ENCODE results near the gene ANKRD27. TPM values are rescaled to one million over a fixed set of nuclear protein-coding genes. Genes with fewer than 3 reads are reported as not detected.
A peak's percentile ranks its signal among the peaks of the same experiment; 100 is the strongest.
"Not testable (repeated sequence)": the region's sequence is repeated elsewhere in the genome, so short reads cannot be mapped to it uniquely, and the experiment has no call there.

The ANKRD27 gene
- total RNA-seq, 2 donors from 2014 or later = 31.7 to 40.0 TPM

- Mint-ChIP-seq H3K4me3 (peak overlapping the region; percentile 87), H3K36me3 (ENCODE audit: low read depth) (peaks cover 64% of the 10 kb centered on the region), H3K4me1 (peaks cover 44% of the 10 kb centered on the region)
- not testable (repeated sequence) for H3K27ac Mint-ChIP-seq; H3K27me3 Mint-ChIP-seq; ATAC-seq (replicated peaks); H3K9me3 Mint-ChIP-seq
These were observed 19.9 kb upstream of the ANKRD27 start for GRCh38 chr19:32694851-32695250.

- not testable (repeated sequence) for H3K27me3 Mint-ChIP-seq; H3K9me3 Mint-ChIP-seq; ATAC-seq (replicated peaks)
- Mint-ChIP-seq H3K27ac (peak overlapping the region; percentile 97), H3K4me1 (peaks cover 44% of the 10 kb centered on the region), H3K4me3 (peak overlapping the region; percentile 87), H3K36me3 (ENCODE audit: low read depth) (peaks cover 58% of the 10 kb centered on the region)
These were observed 19.3 kb upstream of the ANKRD27 start for GRCh38 chr19:32694316-32694715.

- peaks cover 49% of the 10 kb centered on the region for H3K36me3 Mint-ChIP-seq (ENCODE audit: low read depth)
These were observed 18.4 kb upstream of the ANKRD27 start for GRCh38 chr19:32693151-32694108.

GRCh38 chr19:32692727-32693061 lies 17.7 kb upstream of the ANKRD27 start:
- ATAC-seq (replicated peaks) = no peak
- Mint-ChIP-seq H3K27me3 (no peaks in the 10 kb centered on the region), H3K36me3 (ENCODE audit: low read depth) (peaks cover 42% of the 10 kb centered on the region), H3K4me3 (peak overlapping the region; percentile 87), H3K9me3 (peaks cover 6% of the 10 kb centered on the region), H3K4me1 (peaks cover 44% of the 10 kb centered on the region), H3K27ac (peak overlapping the region; percentile 97)

More at GRCh38 chr19:32693151-32694108, 18.4 kb upstream of the ANKRD27 start:
- H3K4me3 Mint-ChIP-seq = peak overlapping the region; percentile 87
- not testable (repeated sequence) for ATAC-seq (replicated peaks); H3K27me3 Mint-ChIP-seq; H3K9me3 Mint-ChIP-seq
- H3K27ac Mint-ChIP-seq = peak overlapping the region; percentile 97
- peaks cover 44% of the 10 kb centered on the region for H3K4me1 Mint-ChIP-seq

GRCh38 chr19:32691952-32692726 lies 17.2 kb upstream of the ANKRD27 start:
- Mint-ChIP-seq H3K27ac (peak overlapping the region; percentile 97), H3K27me3 (no peaks in the 10 kb centered on the region), H3K9me3 (peaks cover 6% of the 10 kb centered on the region), H3K4me1 (peaks cover 39% of the 10 kb centered on the region), H3K36me3 (ENCODE audit: low read depth) (peaks cover 36% of the 10 kb centered on the region), H3K4me3 (peak overlapping the region; percentile 87)
- ATAC-seq (replicated peaks) = peak; percentile 75

GRCh38 chr19:32691291-32691951 lies 16.4 kb upstream of the ANKRD27 start, which contains the start of gene NUDT19:
Gene NUDT19 (plus strand): TSS chr19:32691821. CDS start chr19:32691961, 140 bp downstream.
- peaks cover 36% of the 10 kb centered on the region for H3K36me3 Mint-ChIP-seq (ENCODE audit: low read depth)
- H3K27me3 Mint-ChIP-seq = no peaks in the 10 kb centered on the region
- H3K4me1 Mint-ChIP-seq = peaks cover 39% of the 10 kb centered on the region
- peaks cover 6% of the 10 kb centered on the region for H3K9me3 Mint-ChIP-seq
- H3K4me3 Mint-ChIP-seq = peak within 1 kb of the TSS; percentile 87
- H3K27ac Mint-ChIP-seq = peak within 1 kb of the TSS; percentile 97
- ATAC-seq (replicated peaks) = peak; percentile 85

GRCh38 chr19:32688311-32688710 lies 13.3 kb upstream of the ANKRD27 start:
- peaks cover 5% of the 10 kb centered on the region for H3K9me3 Mint-ChIP-seq
- ATAC-seq (replicated peaks) = no peak
- no peak overlapping the region for H3K27ac Mint-ChIP-seq

GRCh38 chr19:32687681-32688080 lies 12.7 kb upstream of the ANKRD27 start:
- Mint-ChIP-seq H3K4me1 (peaks cover 8% of the 10 kb centered on the region), H3K27ac (no peak overlapping the region), H3K9me3 (no peaks in the 10 kb centered on the region), H3K4me3 (no peak overlapping the region), H3K36me3 (ENCODE audit: low read depth) (peaks cover 3% of the 10 kb centered on the region), H3K27me3 (no peaks in the 10 kb centered on the region)
- no peak for ATAC-seq (replicated peaks)

More at GRCh38 chr19:32688311-32688710, 13.3 kb upstream of the ANKRD27 start:
- peaks cover 9% of the 10 kb centered on the region for H3K36me3 Mint-ChIP-seq (ENCODE audit: low read depth)
- H3K27me3 Mint-ChIP-seq = no peaks in the 10 kb centered on the region
- H3K4me3 Mint-ChIP-seq = no peak overlapping the region
- peaks cover 14% of the 10 kb centered on the region for H3K4me1 Mint-ChIP-seq

- Mint-ChIP-seq H3K4me1 (peaks cover 8% of the 10 kb centered on the region), H3K27ac (no peak overlapping the region), H3K9me3 (no peaks in the 10 kb centered on the region), H3K4me3 (no peak overlapping the region), H3K27me3 (no peaks in the 10 kb centered on the region), H3K36me3 (ENCODE audit: low read depth) (no peaks in the 10 kb centered on the region)
- no peak for ATAC-seq (replicated peaks)
These were observed 12.0 kb upstream of the ANKRD27 start for GRCh38 chr19:32686847-32687475.

GRCh38 chr19:32682317-32682716 lies 7.3 kb upstream of the ANKRD27 start:
- Mint-ChIP-seq H3K9me3 (no peaks in the 10 kb centered on the region), H3K27me3 (peaks cover 3% of the 10 kb centered on the region), H3K36me3 (ENCODE audit: low read depth) (no peaks in the 10 kb centered on the region), H3K4me3 (no peak overlapping the region), H3K27ac (no peak overlapping the region), H3K4me1 (no peaks in the 10 kb centered on the region)
- no peak for ATAC-seq (replicated peaks)

- peaks cover 5% of the 10 kb centered on the region for H3K27me3 Mint-ChIP-seq
- no peaks in the 10 kb centered on the region for H3K36me3 Mint-ChIP-seq (ENCODE audit: low read depth)
- H3K4me3 Mint-ChIP-seq = no peak overlapping the region
- H3K9me3 Mint-ChIP-seq = no peaks in the 10 kb centered on the region
- ATAC-seq (replicated peaks) = no peak
- no peak overlapping the region for H3K27ac Mint-ChIP-seq
- no peaks in the 10 kb centered on the region for H3K4me1 Mint-ChIP-seq
These were observed 6.0 kb upstream of the ANKRD27 start for GRCh38 chr19:32680986-32681385.

- peak overlapping the region; percentile 32 for H3K4me3 Mint-ChIP-seq
These were observed 2.7 kb upstream of the ANKRD27 start for GRCh38 chr19:32677657-32678056.

GRCh38 chr19:32676895-32677359 lies 1.9 kb upstream of the ANKRD27 start:
- Mint-ChIP-seq H3K9me3 (no peaks in the 10 kb centered on the region), H3K27ac (no peak overlapping the region), H3K27me3 (peaks cover 5% of the 10 kb centered on the region), H3K4me1 (peaks cover 17% of the 10 kb centered on the region), H3K4me3 (peak overlapping the region; percentile 32), H3K36me3 (ENCODE audit: low read depth) (peaks cover 6% of the 10 kb centered on the region)
- no peak for ATAC-seq (replicated peaks)

More at GRCh38 chr19:32677657-32678056, 2.7 kb upstream of the ANKRD27 start:
- Mint-ChIP-seq H3K4me1 (peaks cover 12% of the 10 kb centered on the region), H3K36me3 (ENCODE audit: low read depth) (peaks cover 6% of the 10 kb centered on the region), H3K9me3 (no peaks in the 10 kb centered on the region), H3K27me3 (peaks cover 5% of the 10 kb centered on the region), H3K27ac (no peak overlapping the region)
- no peak for ATAC-seq (replicated peaks)

All from activated T-helper 17 cell treated with anti-CD3 and anti-CD28 coated beads, Interleukin-2, amount 50 U/mL, for 72 hours (primary cell).